GM06990 (cell line): ENCODE data around the gene LELP1.
"Not testable (repeated sequence)": the region's sequence is repeated elsewhere in the genome, so short reads cannot be mapped to it uniquely, and the experiment has no call there.

Experiments used
- DNase-seq: peaks from one replicate; pipeline ENCODE4 v3.0.0-alpha.2; 2011; ENCODE audit not compliant: insufficient read length; ENCODE audit errors: extremely low read depth
- H3K27me3 ChIP-seq: replicated peaks from 2 replicates; pipeline ENCODE4 v1.6.0; 2011; ENCODE audit warnings: low read length; ENCODE audit not compliant: control insufficient read depth, insufficient read depth
- H3K36me3 ChIP-seq: 2 replicates; pipeline ENCODE4 v1.5.1; 2011; ENCODE audit warnings: low read length; ENCODE audit not compliant: control insufficient read depth, insufficient read depth
- H3K4me3 ChIP-seq: replicated peaks from 2 replicates; pipeline ENCODE4 v1.5.1; 2011; ENCODE audit warnings: low read depth, mild to moderate bottlenecking, control low read depth, low read length
- CTCF ChIP-seq: IDR thresholded peaks from 2 replicates; pipeline ENCODE4 v1.5.1; 2011; ENCODE audit warnings: low read length, control low read depth, mild to moderate bottlenecking, inconsistent platforms; ENCODE audit not compliant: insufficient read depth, poor library complexity, severe bottlenecking

LELP1 gene

GRCh38 chr1:153229076-153229829, 26.0 kb downstream of the LELP1 start:
- not testable (repeated sequence) for H3K4me3 ChIP-seq, H3K36me3 ChIP-seq, H3K27me3 ChIP-seq, DNase-seq
- TF ChIP-seq CTCF = peak; percentile 66

DNA sequence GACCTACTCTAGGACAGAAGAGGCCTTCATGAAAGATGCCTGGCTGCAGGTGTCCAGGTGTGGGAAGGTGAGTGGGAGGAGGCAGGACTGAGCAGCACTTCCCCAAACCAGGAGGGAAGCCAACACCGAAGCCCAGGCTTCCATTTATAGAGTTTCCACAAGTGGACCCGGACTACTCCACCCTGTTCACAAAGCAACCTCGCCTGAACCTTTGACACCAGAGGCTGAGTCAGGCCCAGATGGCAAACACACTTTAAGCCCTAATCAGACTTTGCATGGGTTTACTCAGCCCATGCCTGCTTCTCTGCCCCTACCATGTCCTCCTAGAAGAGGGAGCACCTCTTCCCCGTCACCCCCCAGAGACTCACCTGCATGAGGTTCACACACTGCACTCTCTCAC, 28.1 kb downstream of the LELP1 start:
- Histone ChIP-seq H3K36me3 (no peaks in the 10 kb centered on the region), H3K27me3 (no peaks in the 10 kb centered on the region; the same call in 1 of the 2 replicates), H3K4me3 (no peak overlapping the region)
- TF ChIP-seq CTCF = no peak
- DNase-seq = no peak

DNA sequence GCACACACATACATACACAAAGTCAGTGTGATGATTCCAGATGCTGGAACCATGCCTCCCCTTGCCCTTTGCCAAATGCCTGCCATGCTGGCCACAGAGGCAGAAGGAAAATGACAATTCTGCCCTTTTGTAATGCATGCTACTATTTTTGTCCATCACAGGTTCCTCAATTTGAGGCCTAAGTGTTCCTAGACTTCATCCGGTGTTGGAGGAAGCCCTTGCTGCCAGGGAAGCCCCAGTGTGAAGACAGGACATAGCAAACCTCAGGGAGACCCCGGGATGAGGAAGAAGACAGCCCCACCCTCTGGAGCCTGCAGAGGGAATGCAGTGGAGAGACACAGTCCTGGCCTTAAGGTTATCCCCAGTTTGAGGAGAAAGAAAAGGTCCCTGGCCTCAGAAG, 28.6 kb downstream of the LELP1 start:
- no peak for TF ChIP-seq CTCF
- Histone ChIP-seq H3K4me3 (no peak overlapping the region), H3K27me3 (no peaks in the 10 kb centered on the region; the same call in 1 of the 2 replicates), H3K36me3 (no peaks in the 10 kb centered on the region)
- no peak for DNase-seq

GRCh38 chr1:153232553-153232952, 29.3 kb downstream of the LELP1 start:
- TF ChIP-seq CTCF = no peak
- DNase-seq = no peak
- Histone ChIP-seq H3K36me3 (no peaks in the 10 kb centered on the region), H3K27me3 (no peaks in the 10 kb centered on the region; the same call in 1 of the 2 replicates), H3K4me3 (no peak overlapping the region)

GRCh38 chr1:153233448-153233847, 30.2 kb downstream of the LELP1 start:
- TF ChIP-seq CTCF = no peak
- no peaks in the 10 kb centered on the region; the same call in 1 of the 2 replicates for H3K27me3 ChIP-seq
- no peak overlapping the region for H3K4me3 ChIP-seq
- no peak for DNase-seq
- no peaks in the 10 kb centered on the region for H3K36me3 ChIP-seq
